Raji (cell line): ENCODE results near the gene OXSR1.

Experiments used
- POLR2A ChIP-seq: IDR thresholded peaks from 2 replicates; pipeline ENCODE4 v1.6.1; 2011; ENCODE audit warnings: low read depth, low read length, control low read depth; ENCODE audit not compliant: insufficient read depth

Gene OXSR1

GRCh38 chr3:38219609-38220197 lies 54.4 kb downstream of the OXSR1 start:
- no peak for TF ChIP-seq POLR2A

- TF ChIP-seq POLR2A, result no peak
These were observed 55.7 kb downstream of the OXSR1 start for GRCh38 chr3:38221005-38221404.

GRCh38 chr3:38222032-38222634 lies 56.8 kb downstream of the OXSR1 start:
- TF ChIP-seq POLR2A, result no peak

- TF ChIP-seq POLR2A, result no peak
These were observed 59.0 kb downstream of the OXSR1 start for GRCh38 chr3:38224357-38224756.

GRCh38 chr3:38226273-38226672 lies 60.9 kb downstream of the OXSR1 start:
- TF ChIP-seq POLR2A, result no peak

GRCh38 chr3:38227989-38228388 lies 62.7 kb downstream of the OXSR1 start:
- no peak for TF ChIP-seq POLR2A

GRCh38 chr3:38229036-38229435 lies 63.7 kb downstream of the OXSR1 start:
- TF ChIP-seq POLR2A, result no peak

GRCh38 chr3:38232701-38233100 lies 67.4 kb downstream of the OXSR1 start:
- TF ChIP-seq POLR2A, result no peak

GRCh38 chr3:38235466-38235865 lies 70.1 kb downstream of the OXSR1 start:
- no peak for TF ChIP-seq POLR2A

GRCh38 chr3:38238416-38239008 lies 73.2 kb downstream of the OXSR1 start:
- no peak for TF ChIP-seq POLR2A

- no peak for TF ChIP-seq POLR2A
These were observed 80.6 kb downstream of the OXSR1 start for GRCh38 chr3:38245930-38246329.

GRCh38 chr3:38247366-38248035 lies 82.2 kb downstream of the OXSR1 start:
- no peak for TF ChIP-seq POLR2A

- TF ChIP-seq POLR2A, result no peak
These were observed 84.9 kb downstream of the OXSR1 start for GRCh38 chr3:38250198-38250597.

GRCh38 chr3:38251197-38251596 lies 85.9 kb downstream of the OXSR1 start:
- no peak for TF ChIP-seq POLR2A

GRCh38 chr3:38253704-38254103 lies 88.4 kb downstream of the OXSR1 start:
- no peak for TF ChIP-seq POLR2A

- TF ChIP-seq POLR2A, result no peak
These were observed 89.5 kb downstream of the OXSR1 start for GRCh38 chr3:38254872-38255271.
